Mammary epithelial cell (primary cell): ENCODE data around the gene RCBTB2.

Experiments used
- CTCF ChIP-seq, 2 donors: IDR thresholded peaks in 1 of 2; conservative IDR thresholded peaks in 1 of 2; 2 replicates each; pipeline ENCODE4 v1.5.1; 2011 to 2012; ENCODE audit warnings: inconsistent platforms in 2 of 2, low read length in 2 of 2, mild to moderate bottlenecking in 2 of 2, control low read depth in 1 of 2, low read depth in 1 of 2; ENCODE audit not compliant: insufficient read depth in 1 of 2; ENCODE audit errors: extremely low read depth in 1 of 2
- EZH2 ChIP-seq: IDR thresholded peaks from 2 replicates; pipeline ENCODE4 v1.6.1; 2012; ENCODE audit warnings: low read length, inconsistent platforms, borderline replicate concordance

- TF ChIP-seq CTCF (conservative IDR thresholded peaks at IDR 0.05 in 1 of 2, IDR thresholded peaks at IDR 0.05 in 1 of 2; ENCODE audit: extremely low read depth in 1 of 2, insufficient read depth in 1 of 2, low read depth in 1 of 2, low read length in 2 of 2) (no peak), EZH2 (no peak)
Observed at GRCh38 chr13:48488995-48489394, 43.9 kb downstream of the RCBTB2 start.
